ENCODE results near the gene CA4.

DNA sequence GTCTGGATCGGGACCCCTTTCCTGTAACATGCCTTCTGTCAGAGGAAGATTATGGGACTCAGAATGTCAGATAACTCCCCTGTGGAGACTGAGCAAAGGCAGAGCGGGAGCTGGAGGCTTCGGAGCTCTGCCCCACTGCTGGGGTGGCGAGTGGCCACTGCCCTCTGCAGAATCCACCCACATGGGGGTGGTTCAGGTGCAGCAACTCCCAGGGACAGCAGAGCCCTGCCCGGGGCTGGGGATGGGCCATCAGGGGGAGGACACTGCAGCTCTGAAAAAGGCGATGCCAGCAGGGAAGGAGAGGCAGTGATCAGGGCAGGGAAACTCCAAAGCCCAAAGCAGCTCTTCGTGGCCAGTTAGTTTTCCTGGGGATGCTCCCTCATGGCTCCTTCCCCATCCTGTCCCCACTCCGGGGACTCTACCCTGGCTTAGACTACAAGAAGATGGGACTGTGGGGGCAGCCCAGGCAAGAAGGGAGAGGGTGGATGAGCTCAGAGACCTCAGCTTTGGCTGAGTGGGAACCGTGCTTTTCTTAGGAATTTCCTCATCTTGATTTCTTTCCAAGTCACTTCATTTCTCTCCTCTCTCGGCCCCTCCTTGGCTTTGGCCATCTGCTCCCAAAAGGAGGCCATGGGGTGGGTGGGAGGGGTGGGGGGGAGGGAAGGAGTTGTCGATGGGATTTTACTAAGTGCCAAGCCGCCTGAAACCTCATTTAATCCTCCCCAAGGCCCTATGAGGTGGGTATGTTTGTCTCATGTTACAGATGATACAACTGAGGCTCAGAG lies 4.0 kb downstream of the CA4 start:
- TF ChIP-seq, protein P1, sequence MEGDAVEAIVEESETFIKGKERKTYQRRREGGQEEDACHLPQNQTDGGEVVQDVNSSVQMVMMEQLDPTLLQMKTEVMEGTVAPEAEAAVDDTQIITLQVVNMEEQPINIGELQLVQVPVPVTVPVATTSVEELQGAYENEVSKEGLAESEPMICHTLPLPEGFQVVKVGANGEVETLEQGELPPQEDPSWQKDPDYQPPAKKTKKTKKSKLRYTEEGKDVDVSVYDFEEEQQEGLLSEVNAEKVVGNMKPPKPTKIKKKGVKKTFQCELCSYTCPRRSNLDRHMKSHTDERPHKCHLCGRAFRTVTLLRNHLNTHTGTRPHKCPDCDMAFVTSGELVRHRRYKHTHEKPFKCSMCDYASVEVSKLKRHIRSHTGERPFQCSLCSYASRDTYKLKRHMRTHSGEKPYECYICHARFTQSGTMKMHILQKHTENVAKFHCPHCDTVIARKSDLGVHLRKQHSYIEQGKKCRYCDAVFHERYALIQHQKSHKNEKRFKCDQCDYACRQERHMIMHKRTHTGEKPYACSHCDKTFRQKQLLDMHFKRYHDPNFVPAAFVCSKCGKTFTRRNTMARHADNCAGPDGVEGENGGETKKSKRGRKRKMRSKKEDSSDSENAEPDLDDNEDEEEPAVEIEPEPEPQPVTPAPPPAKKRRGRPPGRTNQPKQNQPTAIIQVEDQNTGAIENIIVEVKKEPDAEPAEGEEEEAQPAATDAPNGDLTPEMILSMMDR (IDR thresholded peaks at IDR 0.05): no peak
- TF ChIP-seq POLR2AphosphoS5 (IDR thresholded peaks at IDR 0.05) (no peak), POLR2A (IDR thresholded peaks at IDR 0.05) (no peak)

All from prostate gland (tissue), 2 donors.